HG02759 (cell line): ENCODE results near the gene ACER3.
"Not testable (repeated sequence)": the region's sequence is repeated elsewhere in the genome, so short reads cannot be mapped to it uniquely, and the experiment has no call there.

Experiments
- ATAC-seq: cut with Tn5 transposase; IDR thresholded peaks from one replicate; pipeline ENCODE4 v1.9.1; 2021; ENCODE audit warnings: mild to moderate bottlenecking, moderate library complexity; ENCODE audit not compliant: unreplicated experiment

Gene ACER3

DNA sequence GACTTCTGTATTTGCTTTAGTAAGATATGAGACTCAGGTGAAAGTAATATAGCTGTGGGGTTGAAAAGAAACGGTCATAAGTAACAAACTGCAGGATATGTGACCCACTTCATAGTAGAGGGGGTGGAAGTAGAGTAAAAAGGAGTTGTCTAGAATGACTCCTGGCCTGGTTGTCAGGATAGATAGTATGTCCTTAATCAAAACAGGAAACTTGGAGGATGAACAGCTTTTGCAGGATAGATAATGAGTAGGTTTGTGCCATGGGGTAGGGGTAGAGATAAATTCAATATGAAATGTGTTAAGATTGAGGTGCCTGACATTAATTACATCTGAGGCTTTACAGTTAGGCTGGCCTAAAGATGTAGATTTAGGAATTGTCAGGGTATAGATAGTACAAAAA lies 126.5 kb downstream of the ACER3 start:
- no peak for ATAC-seq

DNA sequence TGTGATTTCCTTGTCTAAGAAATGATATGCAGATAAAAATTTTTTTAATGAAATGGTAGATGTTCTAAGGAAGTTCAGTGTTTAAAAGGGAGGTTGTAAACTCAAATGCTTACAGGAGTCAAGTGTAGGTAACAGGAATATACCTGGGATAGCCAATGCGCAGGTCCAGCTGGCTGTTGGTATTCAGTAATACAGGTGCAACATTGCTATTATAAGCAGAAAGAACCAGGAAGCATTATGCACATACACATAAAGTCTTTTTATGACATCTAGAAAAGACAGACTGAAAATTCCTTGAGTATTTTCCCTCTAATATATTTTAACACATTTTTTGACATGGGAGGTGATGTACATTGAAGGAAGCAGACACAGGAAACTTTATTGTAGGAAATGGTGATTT lies 129.9 kb downstream of the ACER3 start:
- no peak for ATAC-seq

DNA sequence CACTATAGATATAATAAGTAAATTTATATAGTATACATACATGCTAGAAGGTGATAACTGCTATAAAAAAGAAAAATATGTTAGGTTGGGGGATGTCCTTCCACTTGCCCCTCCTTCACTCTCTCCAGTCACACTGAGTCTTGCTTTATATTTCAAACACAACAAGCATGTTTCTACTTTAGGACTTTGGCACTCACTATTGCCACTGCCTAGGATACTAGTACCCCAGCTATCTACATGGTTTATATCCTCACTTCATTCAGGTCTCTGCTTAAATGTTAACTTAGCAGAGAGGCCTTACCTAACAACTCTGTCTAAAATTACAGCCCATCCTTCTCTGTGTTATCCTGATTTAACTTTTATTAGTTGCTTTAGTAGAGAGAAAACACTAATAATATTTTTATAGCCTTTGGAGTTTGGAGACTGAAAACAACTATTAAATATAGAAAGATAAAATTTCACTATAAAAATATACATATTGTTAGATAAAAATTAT lies 134.4 kb downstream of the ACER3 start:
- no peak for ATAC-seq

DNA sequence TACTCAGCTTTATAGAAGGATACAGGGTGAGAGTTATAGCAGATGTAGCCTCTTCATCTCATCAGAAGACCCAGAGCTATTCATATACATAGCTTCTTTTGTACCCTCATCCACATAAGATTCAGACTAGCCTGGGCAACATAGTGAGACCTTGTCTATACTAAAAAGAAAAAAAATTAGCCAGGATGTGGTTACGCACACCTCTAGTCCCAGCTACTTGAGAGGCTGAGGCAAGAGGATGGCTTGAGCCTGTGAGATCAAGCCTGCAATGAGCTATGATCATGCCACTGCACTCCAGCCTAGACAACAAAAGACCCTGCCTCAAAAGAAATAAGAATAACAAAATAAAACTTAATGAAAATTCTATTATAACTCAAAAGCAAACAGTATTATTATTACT lies 136.8 kb downstream of the ACER3 start:
- ATAC-seq = no peak

DNA sequence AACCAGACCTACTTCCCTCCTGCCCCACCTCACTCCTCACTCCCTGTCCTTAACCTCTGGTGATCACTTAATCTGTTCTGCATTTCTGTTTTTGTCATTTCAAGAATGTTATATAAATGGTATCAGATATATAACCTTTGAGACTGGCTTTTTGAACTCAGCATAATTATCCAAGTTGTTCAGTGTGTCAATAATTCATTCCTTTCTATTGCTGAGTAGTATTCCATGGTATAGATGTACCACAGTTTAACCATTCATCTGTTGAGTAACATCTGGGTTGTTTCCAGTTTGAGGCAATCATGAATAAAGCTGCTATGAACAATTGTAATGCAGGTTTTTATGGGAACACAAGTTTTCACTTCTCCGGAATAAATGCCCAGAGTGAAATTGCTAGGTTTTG lies 138.9 kb downstream of the ACER3 start:
- ATAC-seq = no peak

DNA sequence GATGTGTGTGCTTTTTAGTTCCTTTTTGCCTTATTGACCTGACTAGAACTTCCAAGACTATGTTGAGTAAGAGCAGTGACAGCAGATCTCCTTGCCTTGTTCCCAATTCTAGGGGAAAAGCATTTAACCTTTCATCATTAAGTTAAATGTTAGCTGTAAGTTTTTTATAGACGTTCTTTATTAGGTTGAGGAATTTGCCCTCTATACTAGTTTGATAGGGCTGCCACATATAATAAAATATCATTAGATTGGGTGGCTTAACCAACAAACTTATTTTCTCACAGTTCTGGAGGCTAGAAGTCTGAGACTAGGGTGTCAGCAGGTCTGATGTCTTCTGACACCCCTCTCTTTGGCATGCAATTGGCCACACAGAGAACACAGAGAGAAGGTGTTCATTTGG lies 140.9 kb downstream of the ACER3 start:
- ATAC-seq = no peak

DNA sequence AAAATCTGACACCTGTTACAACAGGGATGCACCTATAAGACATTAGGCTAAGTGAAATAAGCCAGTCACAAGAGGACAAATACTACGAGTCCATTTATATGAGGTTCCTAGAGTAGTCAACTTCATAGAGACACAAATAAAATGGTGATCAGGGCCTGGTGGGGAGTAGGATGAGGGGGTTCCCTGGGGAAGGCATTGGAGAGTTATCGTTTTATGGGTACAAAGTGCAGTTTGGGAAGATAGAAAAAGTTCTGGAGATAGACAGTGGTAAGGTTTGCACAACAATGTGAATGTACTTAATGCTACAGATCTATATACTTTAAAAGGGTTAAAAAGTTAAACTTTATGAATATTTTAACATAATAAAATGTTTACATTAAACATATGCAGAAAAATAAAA lies 142.1 kb downstream of the ACER3 start:
- no peak for ATAC-seq

DNA sequence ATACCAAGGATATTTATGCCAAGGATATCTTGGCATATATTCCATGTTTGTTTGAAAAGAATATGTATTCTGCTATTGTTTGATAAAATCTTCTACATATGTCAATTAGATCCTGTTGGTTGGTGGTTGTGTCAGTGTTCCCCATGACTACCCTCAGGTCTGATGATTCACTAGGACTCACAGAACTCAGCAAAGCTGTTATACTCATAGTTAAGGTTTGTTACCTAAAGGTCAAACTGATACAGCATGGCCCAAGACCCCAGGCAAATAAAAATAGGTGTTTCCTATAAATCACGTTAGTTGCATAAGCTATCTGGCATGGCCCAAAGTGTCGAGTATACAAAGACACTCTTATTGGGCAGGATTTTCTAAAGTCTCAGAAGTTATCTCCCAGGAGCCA lies 143.2 kb downstream of the ACER3 start:
- ATAC-seq = no peak

DNA sequence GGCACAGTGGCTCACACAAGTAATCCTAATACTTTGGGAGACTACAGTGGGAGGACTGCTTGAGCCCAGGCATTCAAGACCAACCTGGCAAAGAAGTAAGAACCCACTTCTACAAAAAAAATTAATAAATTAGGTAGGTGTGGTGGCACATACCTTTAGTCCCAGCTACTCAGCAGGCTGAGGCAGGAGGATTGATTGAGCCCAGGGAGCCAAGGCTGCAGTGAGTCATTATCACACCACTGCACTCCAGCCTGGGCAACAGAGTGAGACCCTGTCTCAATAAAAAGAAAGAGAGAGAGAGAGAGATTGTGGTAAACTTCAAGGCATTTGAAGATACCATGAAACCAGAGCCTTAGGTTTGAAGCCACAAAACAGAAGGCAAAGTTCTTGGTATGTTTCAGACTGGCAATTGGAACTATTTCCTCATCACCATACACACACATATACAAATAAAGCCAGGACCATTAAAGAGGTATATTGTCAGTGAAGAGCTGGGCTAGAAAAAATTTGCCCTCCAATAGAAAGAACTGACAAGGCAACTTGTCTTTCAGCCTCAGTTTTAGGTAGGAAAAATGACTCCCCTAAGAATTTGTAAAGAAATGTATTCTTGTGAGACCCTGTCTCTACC lies 148.9 kb downstream of the ACER3 start:
- ATAC-seq = no peak

DNA sequence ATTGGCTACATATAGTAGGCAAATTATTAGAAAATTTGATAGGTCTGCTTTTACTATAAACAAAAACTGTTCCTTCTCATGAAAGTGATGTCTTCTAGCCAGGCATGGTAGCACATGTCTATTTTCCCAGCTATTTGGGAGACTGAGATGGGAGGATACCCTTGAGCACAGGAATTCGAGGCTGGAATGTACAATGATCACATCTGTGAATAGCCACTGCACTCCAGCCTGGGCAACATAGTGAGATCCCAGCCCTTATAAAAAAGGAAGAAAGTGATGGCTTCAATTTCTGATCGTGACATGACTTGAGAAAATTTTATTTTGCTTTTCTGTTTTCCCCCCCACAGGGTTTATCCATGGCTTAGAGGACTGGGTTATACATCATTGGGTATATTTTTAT lies 154.0 kb downstream of the ACER3 start:
- no peak for ATAC-seq

DNA sequence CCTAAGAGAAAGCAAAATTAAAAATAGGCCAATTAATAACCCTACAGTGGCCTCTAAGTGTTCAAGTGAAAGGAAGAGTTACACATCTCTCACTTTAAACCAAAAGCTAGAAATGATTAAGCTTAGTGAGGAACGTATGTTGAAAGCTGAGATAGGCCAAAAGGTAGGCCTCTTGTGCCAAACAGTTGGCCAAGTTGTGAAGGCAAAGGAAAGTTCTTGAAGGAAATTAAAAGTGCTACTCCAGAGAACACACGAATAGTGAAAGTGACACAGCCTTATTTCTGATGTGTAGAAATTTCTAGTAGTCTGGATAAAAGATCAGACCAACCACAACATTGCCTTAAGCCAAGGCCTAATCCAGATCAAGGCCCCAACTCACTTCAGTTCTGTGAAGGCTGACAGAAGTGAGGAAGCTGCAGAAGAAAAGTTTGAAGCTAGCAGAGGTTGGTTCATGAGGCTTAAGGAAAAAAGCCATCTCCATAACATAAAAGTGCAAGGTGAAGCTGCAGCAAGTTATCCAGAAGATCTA lies 157.7 kb downstream of the ACER3 start:
- not testable (repeated sequence) for ATAC-seq

DNA sequence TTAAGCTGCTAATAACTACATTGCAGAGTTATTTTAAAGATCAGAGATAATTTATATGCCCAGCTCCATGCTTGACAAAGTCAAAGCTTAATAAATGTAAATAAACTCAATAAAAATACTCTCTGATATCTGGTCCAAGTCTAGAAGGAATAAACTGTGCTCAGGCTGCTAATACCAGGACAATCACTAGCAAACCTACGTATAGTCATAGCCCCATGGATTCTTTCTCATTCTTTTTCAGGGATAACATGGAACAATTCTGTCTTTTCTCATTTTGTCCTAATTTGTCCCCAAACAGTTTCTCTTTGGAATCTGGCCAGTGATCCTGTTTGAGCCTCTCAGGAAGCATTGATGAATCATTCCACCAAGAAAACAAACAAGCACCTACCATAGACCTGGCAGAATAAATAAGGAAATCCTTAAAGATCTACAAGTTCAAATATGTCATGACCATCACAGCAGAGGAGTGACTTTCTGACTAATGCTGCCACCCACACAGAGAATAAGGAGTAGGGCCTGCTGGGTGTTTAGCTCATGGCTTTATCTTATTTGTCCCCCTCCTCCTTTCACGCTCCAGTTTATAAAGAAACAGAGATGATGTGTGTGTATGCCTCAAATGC lies 159.4 kb downstream of the ACER3 start:
- ATAC-seq = no peak

DNA sequence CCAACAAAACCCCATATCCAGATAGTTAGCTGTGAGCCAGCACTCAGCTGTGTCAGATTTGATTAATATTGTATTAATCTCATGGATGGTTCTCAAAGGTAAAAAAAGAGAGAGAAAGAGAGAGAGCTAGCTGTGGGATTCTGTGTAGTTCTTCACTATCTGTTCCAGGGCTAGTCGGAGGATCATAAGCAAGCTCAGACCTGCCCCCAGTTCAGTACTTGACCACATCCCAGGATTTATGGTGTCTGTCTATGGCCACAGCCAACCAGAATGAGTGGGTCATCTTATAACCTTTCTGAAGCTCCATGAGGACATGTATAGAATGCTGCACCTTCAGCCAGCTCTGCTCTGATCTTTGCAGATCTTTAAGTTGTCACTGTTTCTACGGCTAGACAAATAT lies 160.0 kb downstream of the ACER3 start:
- ATAC-seq = no peak

DNA sequence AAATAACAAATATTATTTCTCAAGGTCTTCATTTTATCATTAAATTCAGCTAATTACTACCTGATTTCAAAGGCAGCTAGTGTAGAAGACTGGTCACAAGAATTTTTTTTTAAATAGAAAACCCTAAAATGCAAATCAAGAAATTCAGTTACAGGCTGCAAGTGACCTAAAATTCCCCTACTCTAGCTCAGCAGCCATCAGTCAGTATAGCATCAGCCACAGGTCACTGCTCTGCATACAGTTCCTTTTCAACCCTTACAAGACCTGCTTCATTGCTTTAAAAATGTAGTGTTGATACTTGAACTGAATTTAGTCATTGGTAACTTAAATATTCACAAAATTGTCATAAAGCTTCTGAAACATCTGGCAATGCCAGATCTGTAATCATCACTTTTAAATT lies 164.0 kb downstream of the ACER3 start:
- no peak for ATAC-seq

DNA sequence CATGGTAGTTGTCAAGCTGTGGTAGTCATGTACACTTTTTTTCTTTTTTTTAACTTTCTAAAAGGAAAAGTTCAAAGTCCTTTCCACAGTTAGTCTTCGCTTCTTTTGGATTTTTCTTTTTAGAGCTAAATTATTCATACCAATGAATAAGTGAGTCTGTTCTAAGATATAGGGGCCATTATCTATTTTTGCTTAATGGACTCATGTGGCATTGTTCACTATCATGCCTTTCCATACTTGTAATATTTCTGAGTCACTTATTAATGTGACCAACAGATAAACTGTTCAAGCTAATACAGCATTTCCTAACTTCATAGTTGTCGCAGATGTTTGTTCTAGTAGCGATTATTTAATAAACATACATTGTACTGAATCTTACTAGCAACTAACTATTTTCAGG lies 165.5 kb downstream of the ACER3 start:
- ATAC-seq = no peak

DNA sequence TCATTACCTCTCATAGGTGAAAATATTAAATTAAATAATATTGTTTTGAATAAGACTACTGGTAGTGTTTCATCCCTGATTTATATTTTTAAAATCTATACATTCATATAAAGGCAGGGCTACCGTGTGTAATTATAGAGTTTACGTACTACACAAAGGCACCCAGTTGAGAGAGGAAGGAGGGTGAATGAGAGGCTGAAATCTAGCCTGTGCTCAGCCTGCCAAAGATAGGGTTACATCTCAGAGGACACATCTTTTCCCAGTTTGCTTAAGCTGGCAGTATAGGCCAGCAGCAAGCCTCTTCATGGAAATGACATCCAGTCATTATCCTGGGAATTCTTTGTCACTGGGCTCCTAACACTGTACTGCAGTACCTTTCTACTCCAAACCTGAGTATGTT lies 166.0 kb downstream of the ACER3 start:
- ATAC-seq = no peak

DNA sequence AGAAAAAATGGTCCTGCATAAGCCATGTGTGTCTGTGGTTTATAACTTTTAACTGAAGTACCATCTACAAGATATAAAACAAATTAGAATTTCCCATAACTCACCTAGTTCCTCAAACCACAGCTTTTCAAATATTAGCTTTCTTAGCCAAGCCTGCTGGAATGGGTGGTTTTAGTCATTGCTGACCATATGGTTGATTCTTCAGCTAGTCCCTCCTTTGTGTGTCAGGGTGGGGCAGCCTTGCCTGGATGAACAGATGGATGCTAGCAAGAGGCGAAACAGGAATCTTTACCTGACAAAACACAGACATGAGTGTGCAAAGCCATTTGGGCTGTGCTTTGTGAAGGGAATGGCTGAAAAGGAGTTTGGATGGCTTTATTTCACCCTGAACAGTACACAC lies 166.6 kb downstream of the ACER3 start:
- ATAC-seq = no peak

DNA sequence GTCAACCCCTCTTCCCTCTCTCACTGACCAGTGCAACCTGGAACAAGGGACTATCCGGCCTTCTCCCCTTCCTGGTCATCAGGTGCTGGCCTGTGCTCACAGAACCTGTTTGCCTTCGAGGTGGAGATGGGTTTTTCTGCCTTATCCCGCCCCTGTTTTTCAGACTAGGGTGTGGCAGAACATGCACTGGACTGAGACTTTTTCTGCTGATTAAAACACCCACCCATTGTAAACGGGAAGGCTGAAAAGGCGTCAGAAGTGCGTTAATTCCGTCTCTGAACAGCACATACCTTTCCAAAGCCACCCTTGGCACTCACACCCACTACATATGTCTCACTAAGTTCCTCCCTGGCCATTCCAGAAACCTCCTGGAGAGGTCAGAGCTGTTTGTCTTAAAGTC lies 169.1 kb downstream of the ACER3 start:
- ATAC-seq = no peak

DNA sequence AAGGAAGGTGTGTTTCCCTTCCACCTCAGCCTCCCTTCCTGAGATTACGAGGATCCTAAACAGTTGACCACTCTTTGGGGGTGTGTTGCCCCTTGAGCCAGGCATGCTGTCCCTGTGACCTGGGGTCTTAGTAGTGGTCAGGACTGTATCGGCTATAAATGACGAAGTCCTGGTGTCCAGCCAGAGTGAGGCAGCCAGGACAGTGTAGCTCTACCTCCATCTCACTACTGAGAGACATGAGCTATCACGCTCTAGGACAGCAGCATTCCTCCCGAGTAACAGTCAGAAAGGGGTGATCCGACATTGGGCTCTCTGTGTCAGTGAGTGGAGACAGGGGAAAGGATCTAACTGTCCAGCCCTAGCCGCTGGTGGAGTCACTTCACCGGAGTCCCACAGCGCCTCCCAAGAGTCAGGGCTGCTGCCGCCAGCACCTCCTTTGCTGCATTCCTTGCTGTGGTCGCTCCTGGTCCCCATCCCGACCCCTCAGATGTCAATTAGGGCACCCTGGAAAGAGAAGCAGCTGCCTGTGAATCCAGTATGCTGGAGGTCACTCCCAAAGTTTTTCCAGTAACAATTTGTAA lies 170.2 kb downstream of the ACER3 start:
- ATAC-seq = no peak

DNA sequence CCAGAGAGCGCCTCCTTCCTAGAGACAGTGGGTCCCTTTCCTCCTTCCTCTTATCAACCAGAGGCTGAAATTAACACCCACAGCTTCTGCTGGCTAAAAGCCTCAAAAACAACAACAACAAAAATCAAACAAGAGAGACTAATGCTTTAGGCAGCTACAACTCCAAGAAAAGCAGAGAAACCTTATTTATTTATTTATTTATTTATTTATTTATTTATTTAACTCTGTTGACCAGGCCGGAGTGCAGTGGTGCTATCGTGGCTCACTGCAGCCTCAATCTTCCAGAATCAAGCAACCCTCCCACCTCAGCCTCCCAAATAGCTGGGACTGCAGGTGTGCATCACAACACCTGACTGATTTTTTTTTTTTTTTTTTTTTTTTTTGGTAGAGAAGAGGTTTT lies 170.9 kb downstream of the ACER3 start:
- ATAC-seq = no peak

DNA sequence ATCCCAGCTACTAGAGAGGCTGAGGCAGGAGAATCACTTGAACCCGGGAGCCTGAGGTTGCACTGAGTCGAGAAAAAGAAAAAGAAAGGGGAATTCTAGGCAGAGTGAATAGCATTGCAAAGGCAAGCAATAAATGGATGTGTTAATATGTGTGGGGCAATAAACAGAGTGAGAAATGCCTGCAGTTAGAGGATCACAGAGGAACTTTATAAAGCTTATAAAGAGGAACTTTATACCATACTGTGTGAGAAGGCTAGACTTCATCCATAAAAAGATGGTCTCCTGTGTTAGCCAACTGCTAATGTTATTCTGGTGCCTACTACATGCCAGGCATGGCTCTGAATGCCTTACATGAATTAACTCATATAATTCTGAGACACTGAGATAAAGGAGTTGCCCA lies 174.3 kb downstream of the ACER3 start:
- ATAC-seq = no peak

DNA sequence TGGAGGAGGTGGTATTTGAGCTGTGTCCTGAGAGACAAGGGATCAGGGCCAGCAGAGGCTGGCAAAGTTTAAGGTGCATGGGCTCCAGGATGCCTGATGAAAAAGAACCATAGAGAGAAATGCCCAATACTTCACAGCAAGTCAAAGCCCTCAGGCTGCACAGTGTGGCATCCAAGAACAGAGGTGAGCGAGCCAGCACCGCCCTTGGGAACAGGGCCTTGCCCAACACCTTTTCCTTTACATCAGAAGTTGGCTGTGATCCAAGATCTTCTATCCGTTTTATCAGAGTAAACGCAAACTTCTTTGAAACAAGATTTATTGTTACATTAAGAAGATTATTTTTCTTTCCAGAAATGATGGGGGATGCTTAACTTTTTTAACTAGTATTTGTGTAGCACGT lies 174.9 kb downstream of the ACER3 start:
- no peak for ATAC-seq
